NB4 (cell line): ENCODE results near the gene RBKS.

Experiments used
- POLR2A ChIP-seq: IDR thresholded peaks from 2 replicates; pipeline ENCODE4 v1.6.1; 2011; ENCODE audit warnings: mild to moderate bottlenecking; ENCODE audit not compliant: insufficient read length; ENCODE audit errors: extremely low read depth
- TF ChIP-seq, protein P1 (sequence below): IDR thresholded peaks from one replicate; pipeline ENCODE4 v1.5.1; 2012; ENCODE audit warnings: low read depth, low read length

DNA sequence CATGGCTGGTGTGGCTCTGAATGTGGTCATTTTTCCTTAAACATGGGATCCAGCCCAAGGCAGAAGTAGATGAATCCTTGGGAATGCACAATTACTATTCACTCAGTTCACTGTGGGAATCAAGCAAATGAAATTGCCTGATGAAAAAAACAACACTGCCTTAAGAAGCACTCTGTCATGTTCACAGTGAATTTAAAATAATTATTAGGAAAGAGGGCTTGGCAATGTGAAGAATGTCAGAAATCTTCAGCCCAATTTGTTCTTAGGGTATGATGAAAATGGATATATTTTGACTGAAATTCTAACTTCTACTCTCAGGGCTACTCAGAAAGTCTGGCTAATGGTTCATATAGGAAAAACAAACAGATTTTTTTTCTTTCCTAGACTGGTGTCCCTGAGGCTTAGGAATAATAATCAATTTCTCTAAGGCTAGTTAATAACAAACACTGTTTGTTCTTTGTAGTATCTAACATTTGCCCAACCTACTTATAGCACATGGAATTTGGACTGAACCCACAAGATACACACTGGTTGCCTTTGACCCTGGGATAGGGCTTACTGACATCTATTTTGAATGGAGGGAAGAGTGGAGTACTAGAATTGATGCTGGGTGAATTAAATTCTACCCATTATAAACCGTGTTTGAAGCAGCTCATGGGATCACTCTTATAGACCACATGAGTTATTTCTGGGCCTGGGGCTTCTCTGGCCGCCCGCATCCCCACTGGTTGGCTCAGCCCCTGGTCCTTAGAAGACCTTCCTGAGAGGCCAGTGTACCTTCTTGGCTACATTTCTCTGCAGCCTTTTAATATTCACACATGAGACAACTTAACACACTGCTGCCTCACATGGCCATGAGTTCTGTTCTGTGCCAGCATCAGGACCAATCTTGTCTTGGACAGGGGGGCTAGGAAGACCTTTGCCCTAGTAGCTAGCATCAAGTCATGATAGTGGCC, 127.0 kb downstream of the RBKS start:
- TF ChIP-seq, protein P1, sequence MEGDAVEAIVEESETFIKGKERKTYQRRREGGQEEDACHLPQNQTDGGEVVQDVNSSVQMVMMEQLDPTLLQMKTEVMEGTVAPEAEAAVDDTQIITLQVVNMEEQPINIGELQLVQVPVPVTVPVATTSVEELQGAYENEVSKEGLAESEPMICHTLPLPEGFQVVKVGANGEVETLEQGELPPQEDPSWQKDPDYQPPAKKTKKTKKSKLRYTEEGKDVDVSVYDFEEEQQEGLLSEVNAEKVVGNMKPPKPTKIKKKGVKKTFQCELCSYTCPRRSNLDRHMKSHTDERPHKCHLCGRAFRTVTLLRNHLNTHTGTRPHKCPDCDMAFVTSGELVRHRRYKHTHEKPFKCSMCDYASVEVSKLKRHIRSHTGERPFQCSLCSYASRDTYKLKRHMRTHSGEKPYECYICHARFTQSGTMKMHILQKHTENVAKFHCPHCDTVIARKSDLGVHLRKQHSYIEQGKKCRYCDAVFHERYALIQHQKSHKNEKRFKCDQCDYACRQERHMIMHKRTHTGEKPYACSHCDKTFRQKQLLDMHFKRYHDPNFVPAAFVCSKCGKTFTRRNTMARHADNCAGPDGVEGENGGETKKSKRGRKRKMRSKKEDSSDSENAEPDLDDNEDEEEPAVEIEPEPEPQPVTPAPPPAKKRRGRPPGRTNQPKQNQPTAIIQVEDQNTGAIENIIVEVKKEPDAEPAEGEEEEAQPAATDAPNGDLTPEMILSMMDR: no peak
- TF ChIP-seq POLR2A: no peak
